ENCODE data around the gene ASMT. TPM values are rescaled to one million over a fixed set of nuclear protein-coding genes. Genes with fewer than 3 reads are reported as not detected.

ASMT gene
- total and polyA plus RNA-seq, 10 of the 15 experiments (the other 5 are each of a cell fraction or from before 2014, with no cell fraction given), result 0.18 to 0.29 TPM; not detected in 8

GRCh38 chrX:1606496-1606895, 8.4 kb upstream of the ASMT start:
- H4K20me1 ChIP-seq (ENCODE audit: control insufficient read depth, insufficient read depth), result no peaks in the 10 kb centered on the region; the same call in 1 of the 2 replicates
- in situ Hi-C loops (cut with MboI) (no loop called here), intact Hi-C loops (cut with micrococcal nuclease; ENCODE audit: unreplicated experiment) (no loop called here)
- WGBS (ENCODE audit: insufficient coverage, insufficient replicate concordance, low lambda C conversion rate, missing lambda C conversion rate), result 78% methylated on average over 11 of the region's 11 CpGs
- H3K4me2 ChIP-seq (ENCODE audit: control insufficient read depth, insufficient read depth), result no peak overlapping the region
- no peak for TF ChIP-seq POLR2A (IDR thresholded peaks at IDR 0.05; ENCODE audit: low read depth, low read length)
- no peak for TF ChIP-seq TCF7 (IDR thresholded peaks at IDR 0.05; ENCODE audit: borderline replicate concordance)
- no peak for TF ChIP-seq MLLT1 (IDR thresholded peaks at IDR 0.05)
- TF ChIP-seq TCF12 (IDR thresholded peaks at IDR 0.05; ENCODE audit: low read depth, low read length), result no peak
- no peak for TF ChIP-seq PML (IDR thresholded peaks at IDR 0.05; ENCODE audit: low read length)
- TF ChIP-seq BHLHE40 (IDR thresholded peaks at IDR 0.05; ENCODE audit: borderline replicate concordance in 1 of 2, low read depth in 2 of 2, low read length in 1 of 2), result no peak
- TF ChIP-seq MTA3 (IDR thresholded peaks at IDR 0.05; ENCODE audit: borderline replicate concordance, low read length), result no peak
- no peak for TF ChIP-seq NR2C1 (IDR thresholded peaks at IDR 0.05)
- TF ChIP-seq USF2 (IDR thresholded peaks at IDR 0.05; ENCODE audit: borderline replicate concordance, low read depth, low read length), result no peak
- no peak for TF ChIP-seq MXI1 (IDR thresholded peaks at IDR 0.05; ENCODE audit: low read depth, low read length)
- TF ChIP-seq, protein P1, sequence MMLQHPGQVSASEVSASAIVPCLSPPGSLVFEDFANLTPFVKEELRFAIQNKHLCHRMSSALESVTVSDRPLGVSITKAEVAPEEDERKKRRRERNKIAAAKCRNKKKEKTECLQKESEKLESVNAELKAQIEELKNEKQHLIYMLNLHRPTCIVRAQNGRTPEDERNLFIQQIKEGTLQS (IDR thresholded peaks at IDR 0.05; ENCODE audit: borderline replicate concordance, extremely low read depth, low read depth, low read length), result no peak
- no peaks in the 10 kb centered on the region for H3K79me2 ChIP-seq (ENCODE audit: control insufficient read depth, insufficient read depth, low read length)
- no peak overlapping the region for H3K4me3 ChIP-seq
- ATAC-seq (no peak), DNase-seq (ENCODE audit: low read depth, low spot score) (no peak), FAIRE-seq (no peak)
- H3K36me3 ChIP-seq (ENCODE audit: control insufficient read depth in 2 of 2, insufficient read depth in 2 of 2, low read length in 1 of 2), result peaks cover 5 to 13% of the 10 kb centered on the region in 2 experiments
- SMC1A ChIA-PET (ENCODE audit: uncharacterized antibody, unreplicated experiment), result no interaction called here
- H2AFZ ChIP-seq (ENCODE audit: control insufficient read depth, low read depth, low read length), result no peak overlapping the region
- POLR2A ChIA-PET, result no interaction called here
- no peaks in the 10 kb centered on the region; the same call in 1 of the 2 replicates for H3K4me1 ChIP-seq (ENCODE audit: control insufficient read depth, insufficient read depth, low read length)
- no peak overlapping the region for H3K9ac ChIP-seq (ENCODE audit: control insufficient read depth, insufficient read depth, low read length)
- no peak overlapping the region for H3K27ac ChIP-seq (ENCODE audit: control insufficient read depth, insufficient read depth)
- BruUV-seq (replicated peaks), result no TSS peak
- no peaks in the 10 kb centered on the region; the same call in 2 of the 3 replicates for H3K9me3 ChIP-seq (replicated peaks; ENCODE audit: control insufficient read depth, insufficient read depth, low read length)
- CTCF ChIA-PET, result no interaction called here
- H3K27me3 ChIP-seq (replicated peaks in 1 of 2; ENCODE audit: control insufficient read depth in 2 of 2, insufficient read depth in 2 of 2, low read length in 1 of 2), result no peaks in the 10 kb centered on the region
- RAD21 ChIA-PET (ENCODE audit: unreplicated experiment), result no interaction called here
